Mucosa of descending colon (tissue), 3 donors: ENCODE results near the gene RTN1. TPM values are rescaled to one million over a fixed set of nuclear protein-coding genes. Genes with fewer than 3 reads are reported as not detected.

Source experiments
- ATAC-seq: fragments of 200-7000 bp; cut with Tn5 transposase; one replicate; pipeline ENCODE4 v1.9.1; 2020; ENCODE audit warnings: mild to moderate bottlenecking, moderate library complexity
- DNase-seq, 3 donors: peaks; one replicate each; pipeline ENCODE4 v3.0.0-alpha.2; 2020
- H3K36me3 ChIP-seq: fragments of 200-600 bp; one replicate; pipeline ENCODE4 v1.8.0; 2021; ENCODE audit warnings: low read depth, mild to moderate bottlenecking
- H3K4me1 ChIP-seq: fragments of 200-600 bp; one replicate; pipeline ENCODE4 v1.8.0; 2021; ENCODE audit warnings: low read depth, mild to moderate bottlenecking
- H3K4me3 ChIP-seq: fragments of 200-600 bp; one replicate; pipeline ENCODE4 v1.8.0; 2021; ENCODE audit warnings: mild to moderate bottlenecking
- H3K9me3 ChIP-seq: fragments of 200-600 bp; one replicate; pipeline ENCODE4 v1.8.0; 2021; ENCODE audit warnings: mild to moderate bottlenecking
- intact Hi-C, 2 donors: fragments of 100-400 bp; cut with DNase I in 1 of 2; cut with micrococcal nuclease in 1 of 2; formaldehyde crosslinking; loops; one replicate each; pipeline versions ENCODE4 v1.11.0 to v1.11.1; 2022; cut with DNase I, micrococcal nuclease
- total RNA-seq, 3 donors: library from RNA; stranded (reverse); fragmentation: NEBNext Ultra II Directional in 2 of 3; extraction: Animal tissue kit (Norgen Biotek cat#: 25700) in 2 of 3; gene quantifications; one replicate each; pipeline versions ENCODE4 v1.2.1 to v1.2.4, GENCODE V29; 2021 to 2023
- TF ChIP-seq, protein P1 (sequence below): fragments of 200-600 bp; IDR thresholded peaks from one replicate; pipeline ENCODE4 v1.8.0; 2022; ENCODE audit warnings: antibody characterized with exemption, mild to moderate bottlenecking
- donor health status: DM: no; HTN: no; CAD: no; lungs with moderate emphysema.
- donor health status: DM: no; HTN: no; CAD: no.
- donor health status: DM: no; HTN: yes; CAD: no.

The RTN1 gene
- total RNA-seq, 3 donors from 2014 or later, result 1.2 to 15.9 (median 3.8) TPM

DNA sequence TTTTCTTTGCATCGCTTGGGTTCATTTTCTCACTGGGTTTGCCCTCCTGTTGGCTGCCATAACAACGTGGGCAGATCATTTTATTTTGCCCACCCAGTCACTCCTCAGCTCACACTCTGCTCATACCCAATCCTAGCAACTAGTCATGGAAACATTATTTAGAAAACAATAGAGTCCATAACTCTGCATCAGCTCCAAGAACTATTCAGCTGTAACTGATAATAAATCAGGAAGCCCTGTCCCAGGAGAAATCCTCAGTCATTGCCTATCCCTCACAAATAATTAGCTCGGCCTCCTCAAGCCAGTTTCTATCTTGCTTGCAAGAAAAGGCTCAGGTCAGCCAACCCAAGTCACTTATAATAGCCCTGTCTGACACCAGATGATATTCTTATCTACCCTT is 43.2 kb downstream of the RTN1 start:
- Histone ChIP-seq H3K4me1 (no peaks in the 10 kb centered on the region), H3K36me3 (no peaks in the 10 kb centered on the region), H3K9me3 (no peaks in the 10 kb centered on the region), H3K4me3 (no peak overlapping the region)
- DNase-seq (no peak), ATAC-seq (no peak)
- TF ChIP-seq, protein P1, sequence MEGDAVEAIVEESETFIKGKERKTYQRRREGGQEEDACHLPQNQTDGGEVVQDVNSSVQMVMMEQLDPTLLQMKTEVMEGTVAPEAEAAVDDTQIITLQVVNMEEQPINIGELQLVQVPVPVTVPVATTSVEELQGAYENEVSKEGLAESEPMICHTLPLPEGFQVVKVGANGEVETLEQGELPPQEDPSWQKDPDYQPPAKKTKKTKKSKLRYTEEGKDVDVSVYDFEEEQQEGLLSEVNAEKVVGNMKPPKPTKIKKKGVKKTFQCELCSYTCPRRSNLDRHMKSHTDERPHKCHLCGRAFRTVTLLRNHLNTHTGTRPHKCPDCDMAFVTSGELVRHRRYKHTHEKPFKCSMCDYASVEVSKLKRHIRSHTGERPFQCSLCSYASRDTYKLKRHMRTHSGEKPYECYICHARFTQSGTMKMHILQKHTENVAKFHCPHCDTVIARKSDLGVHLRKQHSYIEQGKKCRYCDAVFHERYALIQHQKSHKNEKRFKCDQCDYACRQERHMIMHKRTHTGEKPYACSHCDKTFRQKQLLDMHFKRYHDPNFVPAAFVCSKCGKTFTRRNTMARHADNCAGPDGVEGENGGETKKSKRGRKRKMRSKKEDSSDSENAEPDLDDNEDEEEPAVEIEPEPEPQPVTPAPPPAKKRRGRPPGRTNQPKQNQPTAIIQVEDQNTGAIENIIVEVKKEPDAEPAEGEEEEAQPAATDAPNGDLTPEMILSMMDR, result no peak
- intact Hi-C loops, result no loop called here

DNA sequence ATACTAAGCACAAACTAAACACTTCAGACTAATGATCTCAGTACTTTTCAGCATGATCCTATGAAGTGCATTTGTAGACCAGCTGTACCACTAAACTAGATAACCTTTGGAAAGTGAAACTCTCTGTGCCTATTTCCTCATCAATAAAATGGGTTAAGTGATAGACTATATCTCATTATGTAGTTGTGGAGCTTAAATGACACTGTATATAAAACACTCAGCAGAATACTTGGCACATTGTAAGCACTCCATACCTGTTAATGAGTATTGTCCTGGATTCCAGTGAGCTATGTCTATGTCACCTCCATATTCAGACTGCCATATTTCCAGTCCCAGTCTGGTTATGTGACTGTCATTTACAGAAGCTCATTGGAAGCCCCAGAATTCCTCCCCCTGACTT is 44.4 kb downstream of the RTN1 start:
- no peaks in the 10 kb centered on the region for H3K4me1 ChIP-seq

GRCh38 chr14:59823179-59823578 is 47.4 kb downstream of the RTN1 start:
- Histone ChIP-seq H3K4me1 (no peaks in the 10 kb centered on the region), H3K4me3 (no peak overlapping the region), H3K36me3 (no peaks in the 10 kb centered on the region), H3K9me3 (no peaks in the 10 kb centered on the region)
- DNase-seq (no peak), ATAC-seq (no peak)
- TF ChIP-seq, protein P1, result no peak
- intact Hi-C loops, result no loop called here

More for the DNA sequence above, 44.4 kb downstream of the RTN1 start:
- TF ChIP-seq, protein P1, result no peak
- Histone ChIP-seq H3K4me3 (no peak overlapping the region), H3K9me3 (no peaks in the 10 kb centered on the region), H3K36me3 (no peaks in the 10 kb centered on the region)
- DNase-seq (no peak), ATAC-seq (peak; percentile 80)
- intact Hi-C loops, result no loop called here

DNA sequence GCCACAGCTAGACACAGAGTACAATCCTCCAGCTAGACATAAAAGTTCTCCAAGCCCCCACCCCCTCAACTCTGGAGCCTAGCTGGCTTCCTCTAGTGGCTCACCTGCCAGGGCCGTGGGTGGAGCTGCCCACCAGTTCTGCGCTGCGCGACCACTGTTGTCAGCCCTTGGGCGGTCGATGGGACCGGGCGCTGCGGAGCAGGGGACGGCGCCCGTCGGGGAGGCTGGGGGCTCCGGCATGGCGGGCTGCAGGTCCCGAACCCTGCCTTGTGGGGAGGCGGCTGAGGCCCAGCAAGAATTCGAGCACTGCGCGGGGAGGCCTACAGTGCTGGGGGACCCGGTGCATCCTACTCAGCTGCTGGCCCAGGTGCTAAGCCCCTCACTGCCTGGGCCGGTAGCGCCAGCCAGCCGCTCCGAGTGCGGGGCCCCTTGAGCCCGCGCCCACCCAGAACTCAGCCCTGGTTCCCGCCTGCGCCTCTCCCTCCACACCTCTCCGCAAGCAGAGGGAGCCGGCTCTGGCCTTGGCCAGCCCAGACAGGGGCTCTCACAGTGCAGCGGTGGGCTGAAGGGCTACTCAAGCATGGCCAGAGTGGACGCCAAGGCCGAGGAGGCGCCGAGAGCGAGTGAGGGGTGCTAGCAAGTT is 51.0 kb downstream of the RTN1 start:
- no peaks in the 10 kb centered on the region for H3K9me3 ChIP-seq
- DNase-seq, result no peak
- H3K4me1 ChIP-seq, result no peaks in the 10 kb centered on the region
- no peaks in the 10 kb centered on the region for H3K36me3 ChIP-seq
- no peak for ATAC-seq
- TF ChIP-seq, protein P1, result no peak
- H3K4me3 ChIP-seq, result no peak overlapping the region
- intact Hi-C loops, result no loop called here

DNA sequence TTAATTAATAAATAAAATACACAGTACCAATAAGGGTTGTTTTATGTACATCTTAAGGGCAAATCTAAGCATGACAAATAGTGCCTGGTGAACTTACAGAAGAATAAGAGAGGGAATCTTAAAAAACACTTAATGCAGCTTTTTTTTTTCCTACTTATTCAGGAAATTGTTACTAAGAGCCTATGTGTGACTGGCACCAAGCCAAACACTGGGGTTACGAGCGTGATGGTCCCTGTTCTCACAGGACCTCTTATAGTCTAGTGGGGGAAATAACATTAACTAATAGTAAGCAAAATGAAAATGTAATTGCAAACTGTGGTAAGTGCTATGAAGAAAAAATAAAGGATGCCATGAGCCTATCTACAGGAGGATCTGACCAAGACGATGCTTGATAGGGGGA is 53.6 kb downstream of the RTN1 start:
- no peaks in the 10 kb centered on the region for H3K9me3 ChIP-seq
- no peak for DNase-seq
- no peak overlapping the region for H3K4me3 ChIP-seq
- ATAC-seq, result no peak
- no peaks in the 10 kb centered on the region for H3K36me3 ChIP-seq
- H3K4me1 ChIP-seq, result no peaks in the 10 kb centered on the region
- TF ChIP-seq, protein P1, result no peak
- intact Hi-C loops, result no loop called here

- Histone ChIP-seq H3K4me3 (no peak overlapping the region), H3K4me1 (no peaks in the 10 kb centered on the region), H3K36me3 (no peaks in the 10 kb centered on the region), H3K9me3 (no peaks in the 10 kb centered on the region)
- DNase-seq (no peak), ATAC-seq (no peak)
- TF ChIP-seq, protein P1, result no peak
- intact Hi-C loops, result no loop called here
Observed at GRCh38 chr14:59814988-59815387, 55.6 kb downstream of the RTN1 start.
